ENCODE results near the gene RNF150.

The RNF150 gene

DNA sequence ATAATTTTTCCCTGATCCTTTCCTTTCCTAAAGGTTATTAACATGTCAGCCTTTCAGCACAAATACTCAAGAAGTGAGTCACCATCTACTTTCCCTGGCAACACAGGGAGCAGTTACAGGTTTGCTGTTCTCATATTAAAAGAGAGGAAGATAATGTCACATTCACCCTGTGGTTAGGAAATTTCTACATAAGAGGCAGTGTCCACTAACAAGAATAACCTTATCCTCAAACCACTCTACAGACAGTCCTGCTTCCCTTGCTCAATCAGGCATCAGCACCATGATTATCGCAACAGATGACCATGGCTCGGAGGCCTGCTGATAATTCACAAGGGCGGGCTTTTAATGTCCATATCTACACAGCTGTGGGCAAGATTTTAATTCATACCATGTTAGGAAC lies 30.9 kb downstream of the RNF150 start:
- TF ChIP-seq, protein P1, sequence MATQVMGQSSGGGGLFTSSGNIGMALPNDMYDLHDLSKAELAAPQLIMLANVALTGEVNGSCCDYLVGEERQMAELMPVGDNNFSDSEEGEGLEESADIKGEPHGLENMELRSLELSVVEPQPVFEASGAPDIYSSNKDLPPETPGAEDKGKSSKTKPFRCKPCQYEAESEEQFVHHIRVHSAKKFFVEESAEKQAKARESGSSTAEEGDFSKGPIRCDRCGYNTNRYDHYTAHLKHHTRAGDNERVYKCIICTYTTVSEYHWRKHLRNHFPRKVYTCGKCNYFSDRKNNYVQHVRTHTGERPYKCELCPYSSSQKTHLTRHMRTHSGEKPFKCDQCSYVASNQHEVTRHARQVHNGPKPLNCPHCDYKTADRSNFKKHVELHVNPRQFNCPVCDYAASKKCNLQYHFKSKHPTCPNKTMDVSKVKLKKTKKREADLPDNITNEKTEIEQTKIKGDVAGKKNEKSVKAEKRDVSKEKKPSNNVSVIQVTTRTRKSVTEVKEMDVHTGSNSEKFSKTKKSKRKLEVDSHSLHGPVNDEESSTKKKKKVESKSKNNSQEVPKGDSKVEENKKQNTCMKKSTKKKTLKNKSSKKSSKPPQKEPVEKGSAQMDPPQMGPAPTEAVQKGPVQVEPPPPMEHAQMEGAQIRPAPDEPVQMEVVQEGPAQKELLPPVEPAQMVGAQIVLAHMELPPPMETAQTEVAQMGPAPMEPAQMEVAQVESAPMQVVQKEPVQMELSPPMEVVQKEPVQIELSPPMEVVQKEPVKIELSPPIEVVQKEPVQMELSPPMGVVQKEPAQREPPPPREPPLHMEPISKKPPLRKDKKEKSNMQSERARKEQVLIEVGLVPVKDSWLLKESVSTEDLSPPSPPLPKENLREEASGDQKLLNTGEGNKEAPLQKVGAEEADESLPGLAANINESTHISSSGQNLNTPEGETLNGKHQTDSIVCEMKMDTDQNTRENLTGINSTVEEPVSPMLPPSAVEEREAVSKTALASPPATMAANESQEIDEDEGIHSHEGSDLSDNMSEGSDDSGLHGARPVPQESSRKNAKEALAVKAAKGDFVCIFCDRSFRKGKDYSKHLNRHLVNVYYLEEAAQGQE (IDR thresholded peaks at IDR 0.05; ENCODE audit: insufficient read depth in 1 of 2, low read depth in 2 of 2, low read length in 2 of 2), result no peak
- TF ChIP-seq TAF1 (IDR thresholded peaks at IDR 0.05; ENCODE audit: borderline replicate concordance, insufficient read depth, low read length) (no peak), SIN3A (IDR thresholded peaks at IDR 0.05; ENCODE audit: borderline replicate concordance, insufficient read depth, low read length) (no peak), POLR2AphosphoS5 (IDR thresholded peaks at IDR 0.05; ENCODE audit: low read depth, low read length) (no peak), FOXP2 (optimal IDR thresholded peaks at IDR 0.05; ENCODE audit: borderline replicate concordance, extremely low read depth, extremely low read length, insufficient read depth) (no peak)

DNA sequence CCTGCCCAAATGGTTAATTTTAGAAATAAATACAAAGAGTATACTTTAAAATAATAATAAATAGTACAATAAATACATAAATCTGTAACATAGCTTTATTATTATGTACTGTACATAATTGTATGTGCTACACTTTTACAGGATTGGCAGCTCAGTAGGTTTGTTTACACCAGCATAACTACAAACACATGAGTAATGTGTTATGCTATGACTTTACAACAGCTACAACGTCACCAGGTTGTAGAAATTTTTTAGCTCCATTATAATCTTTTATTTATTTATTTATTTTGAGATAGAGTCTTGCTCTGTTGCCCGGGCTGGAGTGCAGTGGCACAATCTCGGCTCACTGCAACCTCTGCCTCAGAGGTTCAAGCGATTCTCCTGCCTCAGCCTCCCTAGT lies 31.8 kb downstream of the RNF150 start:
- TF ChIP-seq TAF1 (IDR thresholded peaks at IDR 0.05; ENCODE audit: borderline replicate concordance, insufficient read depth, low read length) (no peak), SIN3A (IDR thresholded peaks at IDR 0.05; ENCODE audit: borderline replicate concordance, insufficient read depth, low read length) (no peak), FOXP2 (optimal IDR thresholded peaks at IDR 0.05; ENCODE audit: borderline replicate concordance, extremely low read depth, extremely low read length, insufficient read depth) (no peak), POLR2AphosphoS5 (IDR thresholded peaks at IDR 0.05; ENCODE audit: low read depth, low read length) (no peak)
- TF ChIP-seq, protein P1 (IDR thresholded peaks at IDR 0.05; ENCODE audit: insufficient read depth in 1 of 2, low read depth in 2 of 2, low read length in 2 of 2), result no peak

DNA sequence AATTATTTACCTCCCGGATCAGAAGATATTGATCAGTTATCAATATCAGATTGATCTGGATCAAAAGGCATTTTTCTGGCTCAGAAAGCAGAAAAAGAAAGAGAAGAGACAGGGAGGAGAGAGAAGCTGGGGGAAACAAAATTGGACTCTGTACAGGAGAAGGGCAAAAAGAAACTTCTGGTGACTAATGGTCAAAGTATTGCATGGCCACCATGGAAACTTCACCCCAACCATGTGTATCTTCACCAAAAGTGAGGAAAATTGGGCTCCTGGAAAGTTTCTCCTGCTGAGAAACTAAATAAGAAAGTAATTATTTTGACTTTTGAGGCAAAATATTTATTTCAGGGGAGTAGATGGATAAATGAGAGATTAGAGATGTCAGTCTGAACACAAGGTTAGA lies 33.9 kb downstream of the RNF150 start:
- TF ChIP-seq POLR2AphosphoS5 (IDR thresholded peaks at IDR 0.05; ENCODE audit: low read depth, low read length) (no peak), SIN3A (IDR thresholded peaks at IDR 0.05; ENCODE audit: borderline replicate concordance, insufficient read depth, low read length) (no peak), FOXP2 (optimal IDR thresholded peaks at IDR 0.05; ENCODE audit: borderline replicate concordance, extremely low read depth, extremely low read length, insufficient read depth) (no peak), TAF1 (IDR thresholded peaks at IDR 0.05; ENCODE audit: borderline replicate concordance, insufficient read depth, low read length) (no peak)
- TF ChIP-seq, protein P1 (IDR thresholded peaks at IDR 0.05; ENCODE audit: insufficient read depth in 1 of 2, low read depth in 2 of 2, low read length in 2 of 2), result no peak

DNA sequence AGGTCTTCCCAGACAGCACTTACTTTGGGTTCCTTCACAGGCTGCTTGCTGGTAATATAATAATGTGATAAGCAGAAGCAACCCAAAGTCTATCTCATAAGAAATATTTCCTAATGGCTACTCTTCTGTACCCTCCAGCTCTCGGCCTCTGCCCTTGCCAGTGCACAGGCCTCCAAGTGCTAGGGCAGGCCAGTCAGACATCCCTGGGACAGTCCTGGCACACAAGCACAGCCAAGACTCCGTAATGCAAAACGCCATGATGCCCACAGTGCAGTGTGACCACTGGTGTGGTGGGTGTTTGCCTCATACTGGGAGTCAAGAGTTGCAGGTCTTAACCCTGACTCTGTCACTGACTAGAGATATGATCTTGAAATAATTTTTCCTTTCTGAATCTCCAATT lies 35.1 kb downstream of the RNF150 start:
- TF ChIP-seq SIN3A (IDR thresholded peaks at IDR 0.05; ENCODE audit: borderline replicate concordance, insufficient read depth, low read length) (no peak), POLR2AphosphoS5 (IDR thresholded peaks at IDR 0.05; ENCODE audit: low read depth, low read length) (no peak), FOXP2 (optimal IDR thresholded peaks at IDR 0.05; ENCODE audit: borderline replicate concordance, extremely low read depth, extremely low read length, insufficient read depth) (no peak), TAF1 (IDR thresholded peaks at IDR 0.05; ENCODE audit: borderline replicate concordance, insufficient read depth, low read length) (no peak)
- TF ChIP-seq, protein P1 (IDR thresholded peaks at IDR 0.05; ENCODE audit: insufficient read depth in 1 of 2, low read depth in 2 of 2, low read length in 2 of 2), result no peak

DNA sequence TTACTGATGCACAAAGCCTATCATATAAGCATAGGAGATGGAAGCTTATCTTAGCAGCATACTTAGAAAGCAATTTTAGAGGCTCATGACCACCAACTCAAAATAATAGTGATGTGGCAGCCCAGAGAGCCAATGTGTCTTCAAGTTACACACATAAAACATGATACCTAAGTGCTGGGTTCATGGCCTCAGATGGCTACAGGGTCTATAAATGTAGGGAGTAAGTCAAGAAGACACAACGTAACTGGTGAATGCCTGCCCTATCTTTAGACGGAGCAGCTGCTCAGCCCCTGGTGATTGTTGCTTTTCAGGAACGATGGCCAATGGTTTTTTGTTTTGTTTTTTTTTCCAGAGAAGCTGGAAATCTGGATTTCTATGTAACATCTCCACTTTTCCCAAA lies 42.8 kb downstream of the RNF150 start:
- TF ChIP-seq SIN3A (IDR thresholded peaks at IDR 0.05; ENCODE audit: borderline replicate concordance, insufficient read depth, low read length), result no peak
- TF ChIP-seq TAF1 (IDR thresholded peaks at IDR 0.05; ENCODE audit: borderline replicate concordance, insufficient read depth, low read length), result no peak
- TF ChIP-seq FOXP2 (optimal IDR thresholded peaks at IDR 0.05; ENCODE audit: borderline replicate concordance, extremely low read depth, extremely low read length, insufficient read depth), result no peak
